ENCODE measurements around the gene INTS14. TPM values are rescaled to one million over a fixed set of nuclear protein-coding genes. Genes with fewer than 3 reads are reported as not detected.

The INTS14 gene
- 38.5 and 42.1 TPM in 2 replicates for total RNA-seq

GRCh38 chr15:65610871-65611718, at the start of gene INTS14:
Gene INTS14 (minus strand): TSS chr15:65611131. CDS start chr15:65607380, 3,751 bp downstream.
- intact Hi-C loops (cut with micrococcal nuclease): loop anchor here (1.0 to 10.0 kb wide), 8 partner anchors 27 to 1226 kb away; partner anchors contain the start of genes DENND4A, DPP8, HACD3 and PCLAF

GRCh38 chr15:65659502-65660052, 48.6 kb upstream of the INTS14 start:
- intact Hi-C loops (cut with micrococcal nuclease): no loop called here

GRCh38 chr15:65655457-65655856, 44.5 kb upstream of the INTS14 start:
- intact Hi-C loops (cut with micrococcal nuclease): no loop called here

GRCh38 chr15:65655026-65655425, 44.1 kb upstream of the INTS14 start:
- intact Hi-C loops (cut with micrococcal nuclease): no loop called here

- intact Hi-C loops (cut with micrococcal nuclease): loop anchor here (5.0 kb wide), 1 partner anchor 203 kb away; no protein-coding TSS in a partner anchor
Measured at GRCh38 chr15:65653801-65654521, 43.0 kb upstream of the INTS14 start.

GRCh38 chr15:65653341-65653740, 42.4 kb upstream of the INTS14 start:
- intact Hi-C loops (cut with micrococcal nuclease): loop anchor here (5.0 kb wide), 1 partner anchor 204 kb away; no protein-coding TSS in a partner anchor

- intact Hi-C loops (cut with micrococcal nuclease): loop anchor here (5.0 kb wide), 1 partner anchor 205 kb away; no protein-coding TSS in a partner anchor
Measured at GRCh38 chr15:65651831-65652749, 41.2 kb upstream of the INTS14 start.

GRCh38 chr15:65651042-65651322, 40.1 kb upstream of the INTS14 start:
- intact Hi-C loops (cut with micrococcal nuclease): loop anchor here (5.0 kb wide), 1 partner anchor 206 kb away; no protein-coding TSS in a partner anchor

- intact Hi-C loops (cut with micrococcal nuclease): loop anchor here (5.0 kb wide), 1 partner anchor 207 kb away; no protein-coding TSS in a partner anchor
Measured at GRCh38 chr15:65650312-65651041, 39.5 kb upstream of the INTS14 start.

GRCh38 chr15:65646486-65646885, 35.6 kb upstream of the INTS14 start:
- intact Hi-C loops (cut with micrococcal nuclease): no loop called here

GRCh38 chr15:65645392-65645791, 34.5 kb upstream of the INTS14 start:
- intact Hi-C loops (cut with micrococcal nuclease): no loop called here

- intact Hi-C loops (cut with micrococcal nuclease): no loop called here
Measured at GRCh38 chr15:65644282-65644681, 33.4 kb upstream of the INTS14 start.

- intact Hi-C loops (cut with micrococcal nuclease): no loop called here
Measured at GRCh38 chr15:65642594-65642993, 31.7 kb upstream of the INTS14 start.

- intact Hi-C loops (cut with micrococcal nuclease): no loop called here
Measured at GRCh38 chr15:65641768-65642475, 31.0 kb upstream of the INTS14 start.

GRCh38 chr15:65639509-65639908, 28.6 kb upstream of the INTS14 start:
- intact Hi-C loops (cut with micrococcal nuclease): loop anchor here (10.0 kb wide), 1 partner anchor 305 kb away; no protein-coding TSS in a partner anchor

GRCh38 chr15:65638681-65639089, 27.8 kb upstream of the INTS14 start:
- intact Hi-C loops (cut with micrococcal nuclease): loop anchor here (1.0 to 10.0 kb wide), 4 partner anchors 191 to 447 kb away; no protein-coding TSS in a partner anchor

GRCh38 chr15:65638109-65638508, 27.2 kb upstream of the INTS14 start:
- intact Hi-C loops (cut with micrococcal nuclease): loop anchor here (1.0 to 10.0 kb wide), 4 partner anchors 191 to 447 kb away; no protein-coding TSS in a partner anchor

GRCh38 chr15:65634356-65634755, 23.4 kb upstream of the INTS14 start:
- intact Hi-C loops (cut with micrococcal nuclease): loop anchor here (10.0 kb wide), 1 partner anchor 310 kb away; no protein-coding TSS in a partner anchor

- intact Hi-C loops (cut with micrococcal nuclease): loop anchor here (10.0 kb wide), 1 partner anchor 311 kb away; no protein-coding TSS in a partner anchor
Measured at GRCh38 chr15:65633752-65634151, 22.8 kb upstream of the INTS14 start.

Data from T-helper 1 cell treated with Interleukin-12 subunit alpha and Interleukin-12 subunit beta and Interleukin-4 antibody, amounts not matched to agents 30 ng/mL and 1 ng/mL, for 36 hours (primary cell).